A549 (cell line): ENCODE results near the gene SORL1.

Source experiments
- CHD2 ChIP-seq: fragments of 150-350 bp; IDR thresholded peaks from 2 replicates; pipeline ENCODE4 v1.6.1; 2014; ENCODE audit warnings: low read length; ENCODE audit not compliant: partially characterized antibody
- CTCF ChIP-seq: fragments of >200 bp; sonication (Bioruptor Twin); formaldehyde crosslinking; IDR thresholded peaks from 3 replicates; pipeline ENCODE4 v1.5.1; 2016
- EP300 ChIP-seq, 2 experiments: fragments of >200 bp; sonication (Bioruptor Twin); formaldehyde crosslinking; IDR thresholded peaks; 2 replicates in 1 of 2; 3 replicates in 1 of 2; pipeline ENCODE4 v1.6.1; 2016 to 2017
- MAFK ChIP-seq: fragments of 450-650 bp; IDR thresholded peaks from 2 replicates; pipeline ENCODE4 v1.6.1; 2014; ENCODE audit not compliant: partially characterized antibody
- NR3C1 ChIP-seq: fragments of >200 bp; sonication (Bioruptor Twin); formaldehyde crosslinking; IDR thresholded peaks from 3 replicates; pipeline ENCODE4 v1.6.1; 2017
- POLR2A ChIP-seq: IDR thresholded peaks from 2 replicates; pipeline ENCODE4 v1.6.1; 2012; ENCODE audit warnings: mild to moderate bottlenecking, low read length
- TF ChIP-seq, protein P1 (sequence below): fragments of >200 bp; sonication (Bioruptor Twin); formaldehyde crosslinking; IDR thresholded peaks from 3 replicates; pipeline ENCODE4 v1.6.1; 2016
- TF ChIP-seq, protein P2 (sequence below): fragments of 200-600 bp; sonication (generic); IDR thresholded peaks from 2 replicates; pipeline ENCODE4 v1.6.1; 2016; ENCODE audit warnings: antibody characterized with exemption, mild to moderate bottlenecking, moderate library complexity

DNA sequence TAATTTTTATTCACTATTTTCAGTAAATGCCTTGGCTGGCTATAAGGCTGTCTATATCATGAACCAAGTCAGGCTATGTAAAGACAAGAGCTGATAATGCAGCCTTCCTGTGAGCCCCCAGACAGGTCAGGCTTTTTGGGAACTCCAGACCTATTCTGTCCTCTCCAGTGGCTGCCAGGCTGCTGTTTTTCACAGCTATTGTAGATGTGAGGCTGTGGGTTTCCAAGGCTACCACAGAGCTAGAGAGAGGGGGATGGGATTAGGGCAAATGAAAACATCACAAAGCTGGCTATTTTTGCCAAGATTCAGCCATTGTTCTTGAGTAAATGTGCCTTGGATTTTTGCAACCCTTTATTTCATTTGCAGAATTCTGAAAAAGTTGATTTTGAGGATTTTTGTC lies 56.3 kb downstream of the SORL1 start:
- TF ChIP-seq EP300 (IDR thresholded peaks at IDR 0.05), result no peak
- TF ChIP-seq, protein P1, sequence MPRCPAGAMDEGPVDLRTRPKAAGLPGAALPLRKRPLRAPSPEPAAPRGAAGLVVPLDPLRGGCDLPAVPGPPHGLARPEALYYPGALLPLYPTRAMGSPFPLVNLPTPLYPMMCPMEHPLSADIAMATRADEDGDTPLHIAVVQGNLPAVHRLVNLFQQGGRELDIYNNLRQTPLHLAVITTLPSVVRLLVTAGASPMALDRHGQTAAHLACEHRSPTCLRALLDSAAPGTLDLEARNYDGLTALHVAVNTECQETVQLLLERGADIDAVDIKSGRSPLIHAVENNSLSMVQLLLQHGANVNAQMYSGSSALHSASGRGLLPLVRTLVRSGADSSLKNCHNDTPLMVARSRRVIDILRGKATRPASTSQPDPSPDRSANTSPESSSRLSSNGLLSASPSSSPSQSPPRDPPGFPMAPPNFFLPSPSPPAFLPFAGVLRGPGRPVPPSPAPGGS, result no peak
- TF ChIP-seq CTCF, result no peak
- TF ChIP-seq, protein P2, sequence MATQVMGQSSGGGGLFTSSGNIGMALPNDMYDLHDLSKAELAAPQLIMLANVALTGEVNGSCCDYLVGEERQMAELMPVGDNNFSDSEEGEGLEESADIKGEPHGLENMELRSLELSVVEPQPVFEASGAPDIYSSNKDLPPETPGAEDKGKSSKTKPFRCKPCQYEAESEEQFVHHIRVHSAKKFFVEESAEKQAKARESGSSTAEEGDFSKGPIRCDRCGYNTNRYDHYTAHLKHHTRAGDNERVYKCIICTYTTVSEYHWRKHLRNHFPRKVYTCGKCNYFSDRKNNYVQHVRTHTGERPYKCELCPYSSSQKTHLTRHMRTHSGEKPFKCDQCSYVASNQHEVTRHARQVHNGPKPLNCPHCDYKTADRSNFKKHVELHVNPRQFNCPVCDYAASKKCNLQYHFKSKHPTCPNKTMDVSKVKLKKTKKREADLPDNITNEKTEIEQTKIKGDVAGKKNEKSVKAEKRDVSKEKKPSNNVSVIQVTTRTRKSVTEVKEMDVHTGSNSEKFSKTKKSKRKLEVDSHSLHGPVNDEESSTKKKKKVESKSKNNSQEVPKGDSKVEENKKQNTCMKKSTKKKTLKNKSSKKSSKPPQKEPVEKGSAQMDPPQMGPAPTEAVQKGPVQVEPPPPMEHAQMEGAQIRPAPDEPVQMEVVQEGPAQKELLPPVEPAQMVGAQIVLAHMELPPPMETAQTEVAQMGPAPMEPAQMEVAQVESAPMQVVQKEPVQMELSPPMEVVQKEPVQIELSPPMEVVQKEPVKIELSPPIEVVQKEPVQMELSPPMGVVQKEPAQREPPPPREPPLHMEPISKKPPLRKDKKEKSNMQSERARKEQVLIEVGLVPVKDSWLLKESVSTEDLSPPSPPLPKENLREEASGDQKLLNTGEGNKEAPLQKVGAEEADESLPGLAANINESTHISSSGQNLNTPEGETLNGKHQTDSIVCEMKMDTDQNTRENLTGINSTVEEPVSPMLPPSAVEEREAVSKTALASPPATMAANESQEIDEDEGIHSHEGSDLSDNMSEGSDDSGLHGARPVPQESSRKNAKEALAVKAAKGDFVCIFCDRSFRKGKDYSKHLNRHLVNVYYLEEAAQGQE, result no peak
- TF ChIP-seq CHD2, result no peak
- no peak for TF ChIP-seq MAFK
- no peak for TF ChIP-seq POLR2A
- no peak for TF ChIP-seq NR3C1
